ENCODE measurements around the gene SEC61B. TPM values are rescaled to one million over a fixed set of nuclear protein-coding genes. Genes with fewer than 3 reads are reported as not detected.

SEC61B gene
- total and polyA plus RNA-seq, 9 of the 15 experiments (the other 6 are each of a cell fraction or from before 2014, with no cell fraction given): 57.8 to 262 (median 172) TPM

DNA sequence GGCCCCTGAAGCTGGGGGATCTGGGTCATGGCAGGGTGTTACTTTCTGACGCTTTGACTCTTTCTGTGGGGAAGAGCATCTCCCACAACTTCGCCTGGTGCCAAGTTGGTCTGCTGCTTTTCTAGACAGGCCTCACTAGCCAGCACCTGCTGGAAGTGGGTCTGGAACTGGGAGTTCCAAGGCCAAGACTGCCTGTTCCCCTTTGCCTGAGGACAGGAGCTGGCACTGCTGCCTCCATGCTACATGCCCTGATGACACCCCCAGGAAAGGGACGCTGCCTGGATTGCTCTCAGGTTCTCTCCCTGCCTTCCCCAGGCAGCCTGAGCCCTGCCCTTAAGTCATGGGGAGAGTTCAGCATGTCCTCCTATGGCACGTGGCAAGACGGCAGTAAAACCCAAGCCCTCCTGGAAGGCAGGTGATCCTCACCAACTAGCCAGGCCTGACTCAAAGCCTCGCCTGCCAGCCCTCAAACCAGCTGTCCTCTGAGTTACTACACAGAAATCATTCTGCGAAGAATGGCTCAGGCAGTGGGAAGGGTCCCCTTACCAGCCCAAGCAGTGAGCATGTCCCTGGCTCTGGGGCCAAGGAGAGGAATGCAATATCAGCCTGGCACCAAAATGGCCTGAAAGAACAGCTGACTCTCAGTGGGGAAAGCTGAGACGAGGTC is 35.8 kb downstream of the SEC61B start (continued):
- no peak for TF ChIP-seq HDAC6 (IDR thresholded peaks at IDR 0.05; ENCODE audit: low read depth, low read length)

- intact Hi-C loops (cut with micrococcal nuclease) (no loop called here), in situ Hi-C loops (cut with MboI) (loop anchor here (25.0 kb wide), 1 partner anchor 753 kb away; no protein-coding TSS in a partner anchor)
- FAIRE-seq: peak; percentile 54
- H3K4me3 ChIP-seq: no peak overlapping the region
- H3K9me1 ChIP-seq (ENCODE audit: control insufficient read depth, insufficient read depth, low read length): no peaks in the 10 kb centered on the region
- 17% methylated on average over 26 of the region's 27 CpGs for WGBS (ENCODE audit: insufficient coverage, low coverage, missing lambda C conversion rate)
- peak; percentile 81 for ATAC-seq
- no peaks in the 10 kb centered on the region for H3K79me2 ChIP-seq (ENCODE audit: control insufficient read depth, insufficient read depth, low read length)
- no peaks in the 10 kb centered on the region for H3K9me3 ChIP-seq (replicated peaks; ENCODE audit: control insufficient read depth, insufficient read depth, low read depth, low read length)
- peak overlapping the region; percentile 92 for H2AFZ ChIP-seq (ENCODE audit: low read depth, low read length)
- H4K20me1 ChIP-seq (replicated peaks; ENCODE audit: control insufficient read depth, insufficient read depth, low read length): 0 out of 2 replicates have a peak, but pooled peaks cover 3% of the 10 kb centered on the region
- ChIA-PET CTCF (ENCODE audit: low intra/inter-chr PET ratio) (no interaction called here), POLR2A (interaction anchor here (0.8 to 1.1 kb wide), 3 partner anchors 26 to 37 kb away, joined by 3 to 5 read pairs (median 3); partner anchors contain the start of genes ALG2 and SEC61B)
- peak; percentile 19 to 52 (median 20) for DNase-seq (ENCODE audit: extremely low read depth in 1 of 4, low spot score in 3 of 4)
- H3K4me2 ChIP-seq (ENCODE audit: insufficient read depth, low read length): peak overlapping the region; percentile 65; the same call in 1 of the 2 replicates
- H3K27me3 ChIP-seq (ENCODE audit: control insufficient read depth in 2 of 2, insufficient read depth in 2 of 2, low read length in 2 of 2): peaks cover 4 to 10% of the 10 kb centered on the region in 2 experiments; a peak in 2 of 5 replicates
- H3K4me1 ChIP-seq (replicated peaks in 1 of 2; ENCODE audit: control insufficient read depth in 2 of 2, insufficient read depth in 2 of 2, low read length in 2 of 2): peaks cover 8% of the 10 kb centered on the region in 2 experiments; a peak in 3 of 5 replicates
- H3K27ac ChIP-seq (ENCODE audit: extremely low read depth, low read depth, low read length): no peak overlapping the region
- no peaks in the 10 kb centered on the region for H3K36me3 ChIP-seq (ENCODE audit: control insufficient read depth, insufficient read depth, low read length)
- peak overlapping the region in 1 of 2 experiments; percentile 80; a peak in 3 of 4 replicates for H3K9ac ChIP-seq (ENCODE audit: insufficient read depth in 1 of 2, low read depth in 2 of 2, low read length in 2 of 2)
- BruUV-seq (replicated peaks): no TSS peak
- no peak for TF ChIP-seq CBX2 (IDR thresholded peaks at IDR 0.05; ENCODE audit: insufficient read depth, low read length, poor library complexity, severe bottlenecking)
- TF ChIP-seq HMBOX1 (IDR thresholded peaks at IDR 0.05): no peak
- TF ChIP-seq, protein P1, sequence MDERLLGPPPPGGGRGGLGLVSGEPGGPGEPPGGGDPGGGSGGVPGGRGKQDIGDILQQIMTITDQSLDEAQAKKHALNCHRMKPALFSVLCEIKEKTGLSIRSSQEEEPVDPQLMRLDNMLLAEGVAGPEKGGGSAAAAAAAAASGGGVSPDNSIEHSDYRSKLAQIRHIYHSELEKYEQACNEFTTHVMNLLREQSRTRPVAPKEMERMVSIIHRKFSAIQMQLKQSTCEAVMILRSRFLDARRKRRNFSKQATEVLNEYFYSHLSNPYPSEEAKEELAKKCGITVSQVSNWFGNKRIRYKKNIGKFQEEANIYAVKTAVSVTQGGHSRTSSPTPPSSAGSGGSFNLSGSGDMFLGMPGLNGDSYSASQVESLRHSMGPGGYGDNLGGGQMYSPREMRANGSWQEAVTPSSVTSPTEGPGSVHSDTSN (CRISPR knock-in tag; IDR thresholded peaks at IDR 0.05; ENCODE audit: low read depth): no peak
- TF ChIP-seq, protein P1 (tag; conservative IDR thresholded peaks at IDR 0.05; ENCODE audit: low read depth): peak; percentile 33; the same call in 1 of the 2 replicates
- TF ChIP-seq ZNF707 (CRISPR knock-in tag; conservative IDR thresholded peaks at IDR 0.05): no peak
- peak in 1 of 2 experiments; percentile 71 for TF ChIP-seq AFF1 (IDR thresholded peaks at IDR 0.05; ENCODE audit: low read depth in 1 of 2, partially characterized antibody in 2 of 2)
- TF ChIP-seq PHF8 (IDR thresholded peaks at IDR 0.05; ENCODE audit: borderline replicate concordance, low read length): peak; percentile 23; the same call in 1 of the 2 replicates
Observed at GRCh38 chr9:99259231-99259918, 37.3 kb downstream of the SEC61B start.
